ENCODE data around the gene FAM135A.
"Not testable (repeated sequence)": the region's sequence is repeated elsewhere in the genome, so short reads cannot be mapped to it uniquely, and the experiment has no call there.

DNA sequence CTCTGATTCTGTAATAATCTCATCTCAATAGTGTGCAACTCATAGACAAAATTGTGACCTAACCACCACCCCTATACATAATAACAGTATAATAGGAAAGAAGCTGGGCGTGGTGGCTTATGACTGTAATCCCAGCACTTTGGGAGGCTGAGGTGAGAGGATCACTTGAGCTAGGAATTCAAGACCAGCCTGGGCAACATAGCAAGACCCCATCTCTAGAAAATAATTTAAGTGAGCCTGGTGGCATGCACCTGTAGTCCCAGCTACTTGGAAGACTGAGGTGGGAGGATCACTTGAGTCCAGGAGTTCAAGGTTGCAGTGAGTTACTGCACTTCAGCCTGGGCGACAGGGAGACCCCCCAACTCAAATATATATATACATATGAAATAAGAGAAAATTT, 149.1 kb downstream of the FAM135A start:
- not testable (repeated sequence) for TF ChIP-seq HOXA7 (CRISPR knock-in tag; IDR thresholded peaks at IDR 0.05); ZBTB21 (CRISPR knock-in tag; IDR thresholded peaks at IDR 0.05); SATB2 (CRISPR knock-in tag; IDR thresholded peaks at IDR 0.05); RNF2 (conservative IDR thresholded peaks at IDR 0.05; ENCODE audit: low read depth); RAD21 (CRISPR knock-in tag; IDR thresholded peaks at IDR 0.05); MEIS2 (CRISPR knock-in tag; IDR thresholded peaks at IDR 0.05); HNRNPK (IDR thresholded peaks at IDR 0.05; ENCODE audit: low read depth, low read length, poor library complexity, severe bottlenecking); PHF20 (CRISPR knock-in tag; IDR thresholded peaks at IDR 0.05); ZNF773 (CRISPR knock-in tag; IDR thresholded peaks at IDR 0.05; ENCODE audit: borderline replicate concordance); FOXP1 (IDR thresholded peaks at IDR 0.05); FOXP1 (CRISPR knock-in tag; IDR thresholded peaks at IDR 0.05)
- TF ChIP-seq, protein P1, sequence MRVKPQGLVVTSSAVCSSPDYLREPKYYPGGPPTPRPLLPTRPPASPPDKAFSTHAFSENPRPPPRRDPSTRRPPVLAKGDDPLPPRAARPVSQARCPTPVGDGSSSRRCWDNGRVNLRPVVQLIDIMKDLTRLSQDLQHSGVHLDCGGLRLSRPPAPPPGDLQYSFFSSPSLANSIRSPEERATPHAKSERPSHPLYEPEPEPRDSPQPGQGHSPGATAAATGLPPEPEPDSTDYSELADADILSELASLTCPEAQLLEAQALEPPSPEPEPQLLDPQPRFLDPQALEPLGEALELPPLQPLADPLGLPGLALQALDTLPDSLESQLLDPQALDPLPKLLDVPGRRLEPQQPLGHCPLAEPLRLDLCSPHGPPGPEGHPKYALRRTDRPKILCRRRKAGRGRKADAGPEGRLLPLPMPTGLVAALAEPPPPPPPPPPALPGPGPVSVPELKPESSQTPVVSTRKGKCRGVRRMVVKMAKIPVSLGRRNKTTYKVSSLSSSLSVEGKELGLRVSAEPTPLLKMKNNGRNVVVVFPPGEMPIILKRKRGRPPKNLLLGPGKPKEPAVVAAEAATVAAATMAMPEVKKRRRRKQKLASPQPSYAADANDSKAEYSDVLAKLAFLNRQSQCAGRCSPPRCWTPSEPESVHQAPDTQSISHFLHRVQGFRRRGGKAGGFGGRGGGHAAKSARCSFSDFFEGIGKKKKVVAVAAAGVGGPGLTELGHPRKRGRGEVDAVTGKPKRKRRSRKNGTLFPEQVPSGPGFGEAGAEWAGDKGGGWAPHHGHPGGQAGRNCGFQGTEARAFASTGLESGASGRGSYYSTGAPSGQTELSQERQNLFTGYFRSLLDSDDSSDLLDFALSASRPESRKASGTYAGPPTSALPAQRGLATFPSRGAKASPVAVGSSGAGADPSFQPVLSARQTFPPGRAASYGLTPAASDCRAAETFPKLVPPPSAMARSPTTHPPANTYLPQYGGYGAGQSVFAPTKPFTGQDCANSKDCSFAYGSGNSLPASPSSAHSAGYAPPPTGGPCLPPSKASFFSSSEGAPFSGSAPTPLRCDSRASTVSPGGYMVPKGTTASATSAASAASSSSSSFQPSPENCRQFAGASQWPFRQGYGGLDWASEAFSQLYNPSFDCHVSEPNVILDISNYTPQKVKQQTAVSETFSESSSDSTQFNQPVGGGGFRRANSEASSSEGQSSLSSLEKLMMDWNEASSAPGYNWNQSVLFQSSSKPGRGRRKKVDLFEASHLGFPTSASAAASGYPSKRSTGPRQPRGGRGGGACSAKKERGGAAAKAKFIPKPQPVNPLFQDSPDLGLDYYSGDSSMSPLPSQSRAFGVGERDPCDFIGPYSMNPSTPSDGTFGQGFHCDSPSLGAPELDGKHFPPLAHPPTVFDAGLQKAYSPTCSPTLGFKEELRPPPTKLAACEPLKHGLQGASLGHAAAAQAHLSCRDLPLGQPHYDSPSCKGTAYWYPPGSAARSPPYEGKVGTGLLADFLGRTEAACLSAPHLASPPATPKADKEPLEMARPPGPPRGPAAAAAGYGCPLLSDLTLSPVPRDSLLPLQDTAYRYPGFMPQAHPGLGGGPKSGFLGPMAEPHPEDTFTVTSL (CRISPR knock-in tag; IDR thresholded peaks at IDR 0.05; ENCODE audit: borderline replicate concordance), result not testable (repeated sequence)
